Fibroblast of mammary gland (primary cell): ENCODE measurements around the gene CEMIP2.

Experiments
- DNase-seq: peaks from one replicate; pipeline ENCODE4 v3.0.0-alpha.2; 2010; ENCODE audit warnings: low read depth
- H3K4me3 ChIP-seq: 2 replicates; pipeline ENCODE4 v1.5.1; 2011; ENCODE audit warnings: low read depth, mild to moderate bottlenecking, low read length, moderate library complexity; ENCODE audit not compliant: control insufficient read depth
- TF ChIP-seq, protein P1 (sequence below): conservative IDR thresholded peaks from 2 replicates; pipeline ENCODE4 v1.5.1; 2011; ENCODE audit warnings: low read depth, low read length, inconsistent platforms; ENCODE audit not compliant: control insufficient read depth, insufficient read depth

The CEMIP2 gene, protein sequence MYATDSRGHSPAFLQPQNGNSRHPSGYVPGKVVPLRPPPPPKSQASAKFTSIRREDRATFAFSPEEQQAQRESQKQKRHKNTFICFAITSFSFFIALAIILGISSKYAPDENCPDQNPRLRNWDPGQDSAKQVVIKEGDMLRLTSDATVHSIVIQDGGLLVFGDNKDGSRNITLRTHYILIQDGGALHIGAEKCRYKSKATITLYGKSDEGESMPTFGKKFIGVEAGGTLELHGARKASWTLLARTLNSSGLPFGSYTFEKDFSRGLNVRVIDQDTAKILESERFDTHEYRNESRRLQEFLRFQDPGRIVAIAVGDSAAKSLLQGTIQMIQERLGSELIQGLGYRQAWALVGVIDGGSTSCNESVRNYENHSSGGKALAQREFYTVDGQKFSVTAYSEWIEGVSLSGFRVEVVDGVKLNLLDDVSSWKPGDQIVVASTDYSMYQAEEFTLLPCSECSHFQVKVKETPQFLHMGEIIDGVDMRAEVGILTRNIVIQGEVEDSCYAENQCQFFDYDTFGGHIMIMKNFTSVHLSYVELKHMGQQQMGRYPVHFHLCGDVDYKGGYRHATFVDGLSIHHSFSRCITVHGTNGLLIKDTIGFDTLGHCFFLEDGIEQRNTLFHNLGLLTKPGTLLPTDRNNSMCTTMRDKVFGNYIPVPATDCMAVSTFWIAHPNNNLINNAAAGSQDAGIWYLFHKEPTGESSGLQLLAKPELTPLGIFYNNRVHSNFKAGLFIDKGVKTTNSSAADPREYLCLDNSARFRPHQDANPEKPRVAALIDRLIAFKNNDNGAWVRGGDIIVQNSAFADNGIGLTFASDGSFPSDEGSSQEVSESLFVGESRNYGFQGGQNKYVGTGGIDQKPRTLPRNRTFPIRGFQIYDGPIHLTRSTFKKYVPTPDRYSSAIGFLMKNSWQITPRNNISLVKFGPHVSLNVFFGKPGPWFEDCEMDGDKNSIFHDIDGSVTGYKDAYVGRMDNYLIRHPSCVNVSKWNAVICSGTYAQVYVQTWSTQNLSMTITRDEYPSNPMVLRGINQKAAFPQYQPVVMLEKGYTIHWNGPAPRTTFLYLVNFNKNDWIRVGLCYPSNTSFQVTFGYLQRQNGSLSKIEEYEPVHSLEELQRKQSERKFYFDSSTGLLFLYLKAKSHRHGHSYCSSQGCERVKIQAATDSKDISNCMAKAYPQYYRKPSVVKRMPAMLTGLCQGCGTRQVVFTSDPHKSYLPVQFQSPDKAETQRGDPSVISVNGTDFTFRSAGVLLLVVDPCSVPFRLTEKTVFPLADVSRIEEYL (N-terminal part only)

DNA sequence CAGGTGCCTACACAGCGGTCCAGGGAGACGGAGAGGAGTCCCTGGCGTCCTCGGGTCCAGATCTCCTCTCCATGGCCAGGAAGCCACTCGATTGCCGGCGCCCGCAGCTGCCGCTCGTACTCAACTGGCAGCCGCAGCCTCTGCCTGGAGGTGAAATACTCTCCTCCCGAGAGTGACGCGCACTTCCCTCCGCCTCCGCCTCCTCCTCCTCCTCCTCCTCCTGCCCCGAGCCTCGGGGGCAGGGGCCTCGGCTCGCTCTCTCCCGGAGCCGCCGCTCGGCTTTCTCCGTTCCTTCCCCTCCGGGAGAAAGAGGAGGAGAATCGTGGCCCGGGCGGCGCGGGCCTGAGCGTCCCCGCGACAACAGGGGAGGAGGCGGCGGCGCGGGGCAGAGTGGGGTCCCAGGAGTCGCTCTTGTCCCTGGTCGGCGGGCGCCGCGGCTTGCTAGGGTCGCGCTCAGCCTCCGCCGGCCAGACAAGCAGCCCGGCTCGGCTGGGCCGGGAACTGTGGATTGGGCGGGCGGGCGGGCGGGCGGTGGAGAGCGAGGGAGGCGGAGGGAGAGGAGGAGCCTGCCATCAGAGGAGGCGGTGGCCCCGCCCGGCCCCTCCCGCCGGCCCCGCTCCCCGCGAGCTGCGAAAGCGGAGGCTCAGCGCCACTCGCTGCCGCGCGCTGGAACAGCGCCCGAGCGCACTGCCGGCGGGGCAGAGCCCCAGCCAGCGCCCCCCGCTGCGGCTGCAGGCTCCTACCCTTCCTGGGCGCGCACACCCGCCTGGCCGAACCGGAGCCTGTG, at the start of gene CEMIP2:
CEMIP2 (minus strand) TSS at position 126 of the 787 bp plus-strand sequence. CDS start 18,140 bp downstream, outside the sequence.
- TF ChIP-seq, protein P1, sequence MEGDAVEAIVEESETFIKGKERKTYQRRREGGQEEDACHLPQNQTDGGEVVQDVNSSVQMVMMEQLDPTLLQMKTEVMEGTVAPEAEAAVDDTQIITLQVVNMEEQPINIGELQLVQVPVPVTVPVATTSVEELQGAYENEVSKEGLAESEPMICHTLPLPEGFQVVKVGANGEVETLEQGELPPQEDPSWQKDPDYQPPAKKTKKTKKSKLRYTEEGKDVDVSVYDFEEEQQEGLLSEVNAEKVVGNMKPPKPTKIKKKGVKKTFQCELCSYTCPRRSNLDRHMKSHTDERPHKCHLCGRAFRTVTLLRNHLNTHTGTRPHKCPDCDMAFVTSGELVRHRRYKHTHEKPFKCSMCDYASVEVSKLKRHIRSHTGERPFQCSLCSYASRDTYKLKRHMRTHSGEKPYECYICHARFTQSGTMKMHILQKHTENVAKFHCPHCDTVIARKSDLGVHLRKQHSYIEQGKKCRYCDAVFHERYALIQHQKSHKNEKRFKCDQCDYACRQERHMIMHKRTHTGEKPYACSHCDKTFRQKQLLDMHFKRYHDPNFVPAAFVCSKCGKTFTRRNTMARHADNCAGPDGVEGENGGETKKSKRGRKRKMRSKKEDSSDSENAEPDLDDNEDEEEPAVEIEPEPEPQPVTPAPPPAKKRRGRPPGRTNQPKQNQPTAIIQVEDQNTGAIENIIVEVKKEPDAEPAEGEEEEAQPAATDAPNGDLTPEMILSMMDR: no peak
- DNase-seq: peak; percentile 86
- peak within 1 kb of the TSS; percentile 76 for H3K4me3 ChIP-seq

GRCh38 chr9:71816916-71817451, 48.7 kb upstream of the CEMIP2 start:
- DNase-seq: no peak
- no peak overlapping the region for H3K4me3 ChIP-seq
- TF ChIP-seq, protein P1: no peak

GRCh38 chr9:71814815-71815214, 46.5 kb upstream of the CEMIP2 start:
- TF ChIP-seq, protein P1: no peak
- peak; percentile 55 for DNase-seq
- H3K4me3 ChIP-seq: no peak overlapping the region

DNA sequence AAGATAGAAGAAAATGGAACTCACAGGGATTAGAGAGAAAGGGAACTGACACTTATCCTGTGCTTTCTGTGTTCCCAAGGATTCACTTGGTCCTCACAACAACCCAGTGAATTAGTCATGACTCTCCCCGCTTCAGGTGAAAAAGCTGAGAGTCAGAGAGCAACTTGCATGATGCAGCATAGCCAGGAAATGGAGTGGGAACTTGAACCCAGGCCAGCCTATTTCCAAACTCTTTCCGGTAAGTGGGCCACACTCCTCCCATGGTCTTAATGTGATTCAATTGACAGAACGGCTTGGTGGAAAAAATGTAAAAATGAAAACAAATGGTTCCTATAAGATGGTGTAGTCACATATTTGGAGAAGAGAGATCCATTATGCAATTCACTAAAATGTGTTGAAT, 45.9 kb upstream of the CEMIP2 start:
- H3K4me3 ChIP-seq: no peak overlapping the region
- TF ChIP-seq, protein P1: no peak
- peak; percentile 75 for DNase-seq

DNA sequence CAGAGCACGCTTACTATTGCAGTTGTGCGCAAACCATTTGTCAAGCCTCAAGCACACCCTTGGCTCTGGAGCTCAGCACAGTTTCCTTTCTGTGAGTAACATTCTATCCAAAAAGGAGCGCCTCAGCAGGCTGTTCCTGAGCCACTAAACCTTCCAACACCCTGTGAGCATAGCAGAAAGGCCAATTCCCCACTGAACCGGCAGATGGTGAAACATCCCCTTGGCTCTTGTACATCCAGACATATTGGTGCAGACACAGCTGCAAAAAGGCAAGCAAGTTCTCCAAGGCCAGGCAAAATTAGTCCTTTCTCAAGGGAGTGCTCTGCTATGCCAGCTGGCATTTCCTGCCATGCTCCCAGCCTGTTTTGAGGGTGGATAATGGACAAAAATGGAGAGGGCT, 44.1 kb upstream of the CEMIP2 start:
- no peak overlapping the region for H3K4me3 ChIP-seq
- DNase-seq: peak; percentile 40
- TF ChIP-seq, protein P1: no peak

DNA sequence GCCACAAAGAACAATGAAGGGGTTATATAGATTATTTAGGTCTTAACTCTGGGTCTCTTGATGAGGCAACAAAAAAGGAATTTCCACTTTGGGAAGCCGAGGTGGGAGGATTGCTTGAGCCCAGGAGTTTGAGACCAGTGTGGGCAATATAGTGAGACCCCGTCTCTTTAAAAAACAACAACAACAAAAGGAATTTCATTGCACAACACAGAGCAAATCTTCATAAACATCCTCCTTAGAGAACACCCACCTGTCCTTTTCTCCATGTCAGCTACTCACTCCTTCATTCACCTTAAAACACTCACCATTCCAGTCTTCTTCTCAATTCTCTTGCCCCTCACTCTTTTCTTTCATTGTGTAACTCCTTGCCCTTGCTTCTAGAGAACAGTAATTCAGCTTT, 39.8 kb upstream of the CEMIP2 start:
- DNase-seq: no peak
- no peak overlapping the region for H3K4me3 ChIP-seq
- TF ChIP-seq, protein P1: no peak
